ENCODE results near the gene ECM1. TPM values are rescaled to one million over a fixed set of nuclear protein-coding genes. Genes with fewer than 3 reads are reported as not detected.

ECM1 gene
- total RNA-seq, 1 experiment from 2014 or later = 3.7 TPM

- Histone ChIP-seq H3K27me3 (ENCODE audit: low read length) (no peaks in the 10 kb centered on the region), H3K4me1 (ENCODE audit: insufficient read depth, low read length) (peaks cover 7% of the 10 kb centered on the region), H3K9me3 (ENCODE audit: low read length) (no peaks in the 10 kb centered on the region), H3K4me2 (ENCODE audit: low read length) (peak within 1 kb of the TSS; percentile 90), H3K27ac (ENCODE audit: low read length) (no peak within 1 kb of the TSS), H4K20me1 (ENCODE audit: low read length) (no peaks in the 10 kb centered on the region), H3K9ac (ENCODE audit: low read length) (peak within 1 kb of the TSS; percentile 83), H3F3A (ENCODE audit: low read length, unreplicated experiment) (no peaks in the 10 kb centered on the region), H3K79me2 (ENCODE audit: low read length) (peaks cover 10% of the 10 kb centered on the region), H3K36me3 (ENCODE audit: low read depth, low read length) (peaks cover 20% of the 10 kb centered on the region), H3K9me2 (replicated peaks; ENCODE audit: low read length) (no peaks in the 10 kb centered on the region), H3K4me3 (ENCODE audit: low read length) (peak within 1 kb of the TSS; percentile 84), H2AFZ (ENCODE audit: low read length) (peak within 1 kb of the TSS; percentile 99)
- DNase-seq (peak; percentile 100), ATAC-seq (peak; percentile 99)
- intact Hi-C loops (cut with micrococcal nuclease) = loop anchor here (5.0 kb wide), 1 partner anchor 40 kb away; no protein-coding TSS in a partner anchor
- CTCF ChIA-PET = interaction anchor here (0.6 to 0.8 kb wide), 2 partner anchors 30 to 435 kb away, joined by 3 read pairs; no protein-coding TSS in a partner anchor
- TF ChIP-seq, protein P1, sequence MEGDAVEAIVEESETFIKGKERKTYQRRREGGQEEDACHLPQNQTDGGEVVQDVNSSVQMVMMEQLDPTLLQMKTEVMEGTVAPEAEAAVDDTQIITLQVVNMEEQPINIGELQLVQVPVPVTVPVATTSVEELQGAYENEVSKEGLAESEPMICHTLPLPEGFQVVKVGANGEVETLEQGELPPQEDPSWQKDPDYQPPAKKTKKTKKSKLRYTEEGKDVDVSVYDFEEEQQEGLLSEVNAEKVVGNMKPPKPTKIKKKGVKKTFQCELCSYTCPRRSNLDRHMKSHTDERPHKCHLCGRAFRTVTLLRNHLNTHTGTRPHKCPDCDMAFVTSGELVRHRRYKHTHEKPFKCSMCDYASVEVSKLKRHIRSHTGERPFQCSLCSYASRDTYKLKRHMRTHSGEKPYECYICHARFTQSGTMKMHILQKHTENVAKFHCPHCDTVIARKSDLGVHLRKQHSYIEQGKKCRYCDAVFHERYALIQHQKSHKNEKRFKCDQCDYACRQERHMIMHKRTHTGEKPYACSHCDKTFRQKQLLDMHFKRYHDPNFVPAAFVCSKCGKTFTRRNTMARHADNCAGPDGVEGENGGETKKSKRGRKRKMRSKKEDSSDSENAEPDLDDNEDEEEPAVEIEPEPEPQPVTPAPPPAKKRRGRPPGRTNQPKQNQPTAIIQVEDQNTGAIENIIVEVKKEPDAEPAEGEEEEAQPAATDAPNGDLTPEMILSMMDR (conservative IDR thresholded peaks at IDR 0.05; ENCODE audit: low read depth, low read length) = no peak
- no peak for TF ChIP-seq EZH2phosphoT487 (IDR thresholded peaks at IDR 0.05; ENCODE audit: borderline replicate concordance, low read length)
- TF ChIP-seq EZH2 (IDR thresholded peaks at IDR 0.05; ENCODE audit: low read length, unreplicated experiment) = no peak
- POLR2A ChIA-PET (ENCODE audit: unreplicated experiment) = interaction anchor here (0.7 kb wide), 1 partner anchor 15 kb away, joined by 4 read pairs; no protein-coding TSS in a partner anchor
- BruUV-seq (replicated peaks) = no TSS peak
These were observed 20.7 kb upstream of the ECM1 start, which contains the start of gene TARS2 for GRCh38 chr1:150486966-150487762. Gene TARS2 (plus strand): TSS chr1:150487419. CDS start chr1:150487451, 32 bp downstream.

- POLR2A ChIA-PET (ENCODE audit: unreplicated experiment) = interaction anchor here (0.7 kb wide), 1 partner anchor 14 kb away, joined by 4 read pairs; no protein-coding TSS in a partner anchor
- Histone ChIP-seq H3K4me1 (ENCODE audit: insufficient read depth, low read length) (peaks cover 7% of the 10 kb centered on the region), H3F3A (ENCODE audit: low read length, unreplicated experiment) (no peaks in the 10 kb centered on the region), H3K9me3 (ENCODE audit: low read length) (no peaks in the 10 kb centered on the region), H3K4me2 (ENCODE audit: low read length) (peak overlapping the region; percentile 90), H3K9me2 (replicated peaks; ENCODE audit: low read length) (no peaks in the 10 kb centered on the region), H4K20me1 (ENCODE audit: low read length) (no peaks in the 10 kb centered on the region), H3K27me3 (ENCODE audit: low read length) (no peaks in the 10 kb centered on the region), H3K9ac (ENCODE audit: low read length) (peak overlapping the region; percentile 83), H3K4me3 (ENCODE audit: low read length) (peak overlapping the region; percentile 84), H2AFZ (ENCODE audit: low read length) (peak overlapping the region; percentile 99), H3K27ac (ENCODE audit: low read length) (no peak overlapping the region), H3K79me2 (ENCODE audit: low read length) (peaks cover 10% of the 10 kb centered on the region), H3K36me3 (ENCODE audit: low read depth, low read length) (peaks cover 22% of the 10 kb centered on the region)
- DNase-seq = no peak
- intact Hi-C loops (cut with micrococcal nuclease) = loop anchor here (5.0 kb wide), 1 partner anchor 40 kb away; no protein-coding TSS in a partner anchor
- ATAC-seq = peak; percentile 10
- TF ChIP-seq EZH2 (IDR thresholded peaks at IDR 0.05; ENCODE audit: low read length, unreplicated experiment) (no peak), EZH2phosphoT487 (IDR thresholded peaks at IDR 0.05; ENCODE audit: borderline replicate concordance, low read length) (no peak)
- TF ChIP-seq, protein P1 (conservative IDR thresholded peaks at IDR 0.05; ENCODE audit: low read depth, low read length) = no peak
- CTCF ChIA-PET = interaction anchor here (0.6 to 0.8 kb wide), 2 partner anchors 29 to 435 kb away, joined by 3 read pairs; no protein-coding TSS in a partner anchor
- BruUV-seq (replicated peaks) = TSS peak; percentile 84
These were observed 20.2 kb upstream of the ECM1 start for GRCh38 chr1:150487763-150488115.
